GM19438 (cell line): ENCODE measurements around the gene DES.

Experiments used
- ATAC-seq: cut with Tn5 transposase; IDR thresholded peaks from one replicate; pipeline ENCODE4 v1.9.1; 2021; ENCODE audit warnings: low read depth; ENCODE audit not compliant: unreplicated experiment

Gene DES

DNA sequence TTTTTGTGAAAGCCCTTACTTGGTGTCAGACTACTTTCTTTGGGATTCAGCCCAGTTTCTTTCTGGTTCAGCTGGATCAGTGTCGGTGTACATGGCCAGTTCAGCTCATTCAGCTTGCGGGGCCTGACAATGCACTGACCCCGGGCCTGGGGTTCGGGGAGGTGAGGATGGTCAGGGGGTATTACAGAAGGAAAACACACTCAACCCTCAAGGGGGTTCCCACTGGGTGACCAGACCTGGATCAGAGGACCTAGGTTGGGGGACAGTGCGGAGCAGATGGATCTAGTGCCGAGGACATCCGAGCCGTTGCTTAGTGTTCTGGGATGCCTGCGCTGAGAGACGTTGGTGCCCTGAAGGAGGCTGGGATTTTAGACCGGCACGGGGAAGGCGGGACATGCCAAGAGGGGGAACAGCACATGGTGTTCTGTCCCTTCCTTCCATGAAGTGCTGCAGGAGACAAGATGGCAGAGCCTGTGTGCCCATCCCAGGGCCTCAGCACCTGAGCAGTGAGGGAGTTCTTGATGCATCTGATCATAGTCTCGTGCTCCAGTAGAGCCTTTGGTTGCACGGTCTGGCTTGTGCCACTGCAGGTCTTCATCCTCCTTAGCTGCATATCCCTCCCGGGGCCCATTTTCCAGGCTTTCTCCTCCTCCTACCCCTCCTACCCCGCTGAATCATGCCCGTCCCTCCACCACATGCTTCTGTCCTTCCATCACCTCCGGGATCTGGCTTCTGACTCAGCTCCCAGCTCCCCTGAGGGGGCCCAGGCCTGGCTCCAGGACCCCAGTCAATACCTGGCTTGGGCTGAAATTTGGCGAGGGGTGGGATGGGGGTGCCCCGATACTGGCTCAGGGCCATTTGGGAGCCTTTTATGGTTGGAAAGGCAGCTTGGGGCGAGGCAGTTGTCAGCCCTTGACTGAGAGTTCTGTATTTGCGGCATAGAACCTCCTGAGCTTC, 34.5 kb downstream of the DES start:
- no peak for ATAC-seq

DNA sequence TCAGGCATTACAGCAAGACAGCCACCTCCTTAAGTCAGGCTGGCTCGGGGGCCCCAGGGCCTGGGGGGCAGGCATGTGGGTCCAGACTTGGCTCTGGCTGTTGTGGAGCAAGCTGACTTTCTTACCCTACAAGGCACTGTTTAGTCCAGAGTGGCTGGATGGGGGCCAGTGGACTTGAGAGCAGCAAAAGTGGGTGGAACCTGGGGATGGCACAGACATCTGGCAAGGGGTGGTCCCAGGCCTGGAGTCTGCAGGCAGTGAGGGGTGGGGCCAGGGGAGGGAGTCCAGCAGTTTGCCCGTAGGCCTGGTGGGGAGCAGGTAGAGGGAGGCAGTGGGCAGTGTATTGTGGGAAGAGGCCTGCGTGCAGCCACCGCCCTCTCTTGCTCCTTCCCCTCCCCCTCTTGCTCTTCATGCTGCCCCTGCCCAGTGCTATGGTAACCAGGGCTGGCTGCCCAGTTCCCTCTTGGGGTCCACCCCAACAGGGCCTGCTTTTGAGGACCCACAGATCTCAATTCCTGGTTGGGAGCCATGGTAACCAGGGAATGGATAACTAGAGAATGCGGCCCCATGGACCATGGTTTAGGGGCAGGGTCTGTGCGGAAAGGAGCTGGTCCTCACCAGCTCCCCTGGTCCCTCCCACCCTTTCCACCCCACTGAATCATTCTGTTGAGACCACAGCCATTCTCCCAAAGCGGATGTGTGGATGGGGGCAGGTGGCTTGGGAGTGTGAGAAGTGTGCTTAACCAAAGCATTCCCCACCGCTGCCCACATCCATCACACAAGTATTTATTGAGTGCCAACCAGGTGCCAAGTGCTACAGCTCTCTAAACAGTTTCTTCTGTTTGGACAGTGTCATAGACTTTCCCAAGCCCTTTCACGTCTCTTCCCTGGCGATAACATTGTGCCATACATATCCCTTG, 35.8 kb downstream of the DES start:
- no peak for ATAC-seq

DNA sequence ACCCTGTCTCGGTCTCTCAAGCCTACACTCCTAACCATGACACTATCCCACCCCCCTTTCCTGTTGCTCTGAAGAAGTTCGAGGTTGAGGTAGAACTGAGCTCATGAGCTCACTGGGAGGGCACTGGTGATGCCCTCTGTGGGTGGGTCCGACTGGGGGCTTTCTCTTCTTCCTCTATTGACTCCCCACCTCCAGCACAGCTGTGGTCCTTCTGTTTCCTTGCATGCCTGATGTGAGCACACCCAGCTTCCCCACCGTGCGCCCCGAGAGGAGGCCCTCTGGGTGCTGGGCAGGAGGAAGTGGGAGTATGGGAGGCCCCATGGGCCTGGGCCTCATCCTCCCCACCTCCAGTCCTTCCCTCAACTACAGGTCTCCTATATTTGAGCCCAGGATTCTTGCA, 37.4 kb downstream of the DES start:
- ATAC-seq = no peak

DNA sequence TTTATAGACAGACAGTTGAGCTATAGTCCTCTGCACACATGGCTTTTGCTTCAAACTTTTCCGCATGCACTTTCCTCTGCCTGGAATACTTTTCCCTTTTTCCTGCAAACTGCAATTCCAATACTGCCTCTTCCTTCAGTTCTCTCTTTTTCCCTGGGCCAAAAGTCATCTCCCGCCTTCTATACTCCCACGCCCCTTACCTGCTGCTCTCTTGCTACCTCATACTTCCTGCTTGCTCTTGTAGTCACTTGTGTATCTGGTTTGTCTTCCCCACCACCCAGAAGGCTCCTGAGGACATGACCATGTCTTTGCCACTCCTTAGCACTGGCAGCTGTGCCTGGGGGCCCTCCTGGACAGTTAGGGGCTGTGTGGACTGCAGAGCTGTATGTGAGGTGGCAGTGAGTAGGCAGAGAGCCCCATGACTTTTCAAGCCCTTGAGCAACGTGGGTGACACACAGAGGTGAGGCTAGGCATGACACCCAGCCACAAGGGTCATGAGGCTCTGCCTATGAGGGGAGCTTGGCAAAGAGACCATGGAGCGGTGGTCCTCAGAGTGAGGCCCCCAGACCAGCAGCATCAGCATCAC, 39.7 kb downstream of the DES start:
- no peak for ATAC-seq

DNA sequence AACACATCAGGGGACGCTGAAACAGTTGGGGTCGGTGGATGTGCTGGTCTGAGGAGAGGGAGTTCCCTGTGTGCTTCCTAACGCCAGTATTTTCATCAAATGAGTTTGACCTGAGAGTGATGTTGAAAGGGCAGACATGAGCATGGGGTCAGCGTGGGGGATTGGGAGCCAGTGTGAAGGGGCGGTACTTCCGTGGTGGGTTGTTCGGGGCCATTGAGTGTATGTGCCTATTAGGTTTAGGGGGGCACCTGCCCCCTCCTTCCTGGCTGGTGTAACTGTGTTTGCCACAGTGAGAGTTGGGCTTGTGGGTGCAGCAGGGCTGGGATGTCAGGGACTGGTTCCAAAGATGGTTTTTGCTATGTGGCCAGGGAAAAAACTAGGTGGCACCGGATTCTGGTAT, 40.8 kb downstream of the DES start:
- ATAC-seq = no peak

DNA sequence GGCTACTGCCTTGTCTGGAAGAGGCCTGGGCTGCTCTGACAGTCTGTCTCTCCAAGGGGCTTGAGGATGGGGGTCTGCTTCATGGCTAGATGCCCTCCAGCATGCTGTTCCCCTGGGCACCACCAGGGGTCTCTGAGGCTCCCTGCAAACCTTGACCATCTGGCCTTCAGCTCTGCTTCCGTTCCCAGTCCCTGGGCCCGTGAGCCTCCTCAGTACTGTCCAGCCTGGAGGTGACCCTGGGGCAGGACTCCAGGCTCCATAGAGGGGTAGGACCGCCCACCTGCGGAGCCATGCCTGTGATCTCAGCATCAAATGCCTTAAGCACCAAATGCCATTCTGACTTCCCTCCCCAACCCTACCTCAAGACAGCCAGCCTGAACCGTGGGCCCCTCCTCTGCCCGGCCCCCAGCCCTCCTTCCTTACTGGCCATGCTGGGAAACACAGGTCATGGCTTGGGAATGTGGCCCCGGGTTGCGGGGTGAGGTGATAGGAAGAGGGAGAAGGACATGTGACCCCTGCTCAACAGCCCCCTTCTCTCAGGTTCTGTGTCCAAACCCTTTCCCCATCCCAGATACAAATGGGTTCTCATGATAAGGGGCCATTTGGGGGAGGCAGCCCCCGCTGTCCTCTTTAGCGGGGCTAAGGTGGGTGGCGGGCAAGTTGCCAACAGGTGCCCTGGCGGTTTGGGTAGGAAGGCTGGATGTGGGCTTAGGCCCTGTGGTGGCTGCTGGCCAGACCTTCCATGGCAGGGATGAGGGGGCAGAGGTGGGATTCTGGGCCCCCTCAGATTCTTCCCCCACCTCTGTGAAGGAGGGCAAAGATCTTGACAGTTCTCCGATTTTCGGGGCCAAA, 41.5 kb downstream of the DES start:
- ATAC-seq = no peak

DNA sequence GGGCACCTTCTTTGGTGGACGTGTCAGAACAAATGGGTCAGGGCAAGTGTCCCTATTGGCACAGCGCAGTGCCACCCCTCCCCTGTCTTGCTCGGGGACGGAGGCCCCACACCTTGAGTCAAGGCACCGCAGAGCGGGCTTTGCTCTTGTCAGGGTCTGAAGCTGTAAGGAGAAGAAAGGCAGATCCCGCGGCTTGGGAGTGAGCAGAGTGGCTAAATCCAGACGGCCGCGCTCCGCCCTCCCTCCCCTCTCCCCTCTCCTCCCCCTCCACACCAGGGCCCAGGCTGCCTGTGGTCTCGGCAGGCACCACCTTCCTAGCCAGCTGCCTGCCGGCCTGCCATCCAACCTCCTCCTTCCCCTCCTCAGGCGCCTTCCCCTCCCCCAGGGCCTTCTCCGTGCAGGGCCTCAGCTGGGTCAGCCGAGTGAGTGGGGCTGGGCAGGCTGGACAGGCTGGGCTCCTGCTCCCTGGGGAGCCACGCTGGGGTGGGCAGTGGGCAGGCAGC, 42.3 kb downstream of the DES start:
- no peak for ATAC-seq

DNA sequence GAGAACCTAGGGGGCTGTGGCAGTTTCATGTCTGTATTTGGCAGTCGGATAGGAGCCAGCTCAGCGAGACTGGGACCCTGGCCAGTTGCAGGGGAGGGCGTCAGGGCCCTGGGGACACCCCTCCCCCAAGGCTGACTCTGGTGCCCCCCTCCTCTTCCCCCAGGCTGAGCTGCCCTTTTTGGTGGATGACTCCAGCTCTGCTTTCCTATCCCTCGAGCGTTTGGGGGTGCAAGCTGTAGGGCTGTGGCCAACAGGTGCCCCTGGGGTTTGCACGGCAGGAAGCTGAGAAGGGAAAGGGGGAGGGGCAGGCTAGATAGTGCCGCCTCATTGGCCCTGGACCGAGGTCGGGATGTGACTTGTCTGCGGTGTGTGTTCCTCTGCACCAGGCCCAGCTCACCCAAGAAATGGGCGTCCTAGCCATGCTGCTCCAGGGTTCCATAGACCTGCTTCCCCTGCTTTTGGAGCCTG, 42.9 kb downstream of the DES start:
- peak; percentile 68 for ATAC-seq

DNA sequence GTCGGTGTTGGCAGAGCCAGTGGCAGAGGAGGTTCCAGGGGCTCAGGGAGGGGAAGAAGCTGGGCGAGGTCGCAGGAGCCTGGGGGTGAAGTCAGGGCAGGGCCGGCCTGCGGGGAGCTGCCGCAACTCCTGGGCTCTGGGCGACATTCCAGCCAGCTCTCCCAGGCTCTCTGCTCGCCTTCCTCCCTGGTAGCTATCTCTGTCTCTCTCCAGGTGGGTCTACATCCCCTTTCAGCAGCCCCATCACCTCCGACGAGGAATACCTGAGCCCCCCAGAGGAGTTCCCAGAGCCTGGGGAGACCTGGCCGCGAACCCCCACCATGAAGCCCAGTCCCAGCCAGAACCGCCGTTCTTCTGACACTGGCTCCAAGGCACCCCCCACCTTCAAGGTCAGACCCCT, 43.5 kb downstream of the DES start:
- no peak for ATAC-seq

DNA sequence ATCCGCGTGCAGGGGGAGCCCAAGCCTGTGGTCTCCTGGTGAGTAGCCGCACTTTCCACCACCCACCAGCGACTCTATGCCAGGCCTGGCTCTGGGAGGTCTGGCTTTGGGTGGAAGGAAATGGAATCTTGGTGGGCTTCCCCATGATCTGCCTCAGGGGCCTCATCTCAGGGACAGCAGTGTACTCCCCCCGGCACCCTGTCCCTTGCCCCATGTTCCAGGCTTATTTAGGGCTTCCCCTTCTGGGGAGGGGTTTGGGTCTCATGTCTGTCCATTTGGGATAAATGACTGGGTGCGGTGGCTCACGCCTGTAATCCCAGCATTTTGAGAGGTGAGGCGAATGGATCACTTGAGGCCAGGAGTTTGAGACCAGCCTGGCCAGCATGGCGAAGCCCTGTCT, 44.2 kb downstream of the DES start:
- ATAC-seq = no peak

DNA sequence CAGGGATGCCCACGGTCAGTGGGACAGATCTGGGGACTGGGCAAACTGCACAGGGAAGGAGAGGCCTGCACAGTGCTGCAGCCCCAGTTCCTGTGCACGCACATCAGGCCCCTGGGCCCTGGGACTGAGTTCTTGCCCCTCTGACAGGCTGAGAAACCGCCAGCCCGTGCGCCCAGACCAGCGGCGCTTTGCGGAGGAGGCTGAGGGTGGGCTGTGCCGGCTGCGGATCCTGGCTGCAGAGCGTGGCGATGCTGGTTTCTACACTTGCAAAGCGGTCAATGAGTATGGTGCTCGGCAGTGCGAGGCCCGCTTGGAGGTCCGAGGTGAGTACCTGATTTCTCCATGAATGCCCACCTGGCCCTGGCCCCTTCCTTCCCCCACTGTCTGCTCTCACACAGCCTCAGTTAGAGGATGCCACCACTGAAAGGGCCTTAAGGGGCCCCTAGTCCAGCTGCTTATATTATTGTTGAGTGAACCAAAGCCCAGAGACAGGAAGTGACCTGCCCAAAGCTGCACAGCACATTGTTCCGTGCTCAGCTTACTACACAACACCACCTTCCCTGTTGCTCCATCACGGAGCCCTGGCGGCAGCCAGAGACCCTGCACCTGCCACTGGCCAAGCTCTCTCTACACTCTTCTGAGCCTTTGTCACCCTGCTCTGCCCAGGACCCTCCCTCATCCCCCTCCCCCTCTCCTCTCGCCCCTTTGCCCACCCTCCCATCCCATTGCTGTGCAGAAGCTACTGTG, 46.3 kb downstream of the DES start:
- ATAC-seq = no peak

DNA sequence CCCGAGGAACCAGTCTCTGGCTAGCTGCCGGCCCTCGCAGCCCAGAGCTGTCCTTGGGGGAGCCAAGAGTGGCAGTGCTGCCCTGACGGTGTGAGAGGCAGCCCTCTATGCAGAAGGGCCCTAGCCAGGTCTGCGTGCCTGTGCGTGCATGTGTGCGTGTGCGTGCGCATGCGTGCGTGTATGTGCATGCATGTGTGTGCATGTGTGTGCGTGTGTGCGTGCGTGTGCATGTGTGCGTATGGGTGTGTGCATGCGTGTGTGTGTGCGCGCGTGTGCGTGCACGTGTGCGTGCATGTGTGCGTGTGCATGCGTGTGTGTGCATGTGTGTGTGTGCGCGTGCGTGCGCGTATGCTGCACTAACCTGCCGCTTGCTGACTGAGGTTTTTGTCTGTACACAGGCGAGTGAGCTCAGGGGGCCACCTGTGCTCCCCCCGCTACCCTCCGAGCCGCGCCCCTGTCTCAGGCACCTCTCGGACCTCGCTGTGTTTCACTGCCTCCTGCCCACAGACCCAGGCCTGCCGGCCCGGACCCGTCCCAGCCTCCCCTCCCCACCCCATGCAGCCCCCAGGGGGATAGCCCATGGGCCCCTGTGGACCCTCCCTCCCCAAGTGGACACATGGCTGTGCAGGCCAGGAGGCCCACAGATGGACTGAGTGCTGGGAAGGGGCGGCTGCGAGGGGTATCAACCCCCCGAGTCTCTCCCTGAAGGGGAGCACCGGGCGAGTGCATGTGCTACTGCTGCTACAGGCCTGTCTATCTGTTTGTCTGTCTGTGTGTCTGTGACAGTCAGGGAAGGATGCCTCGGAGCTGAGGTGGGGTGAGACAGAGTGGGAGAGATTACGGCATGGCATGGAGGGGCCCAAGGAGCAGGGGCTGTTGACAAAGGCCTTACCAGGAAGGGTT, 47.7 kb downstream of the DES start:
- no peak for ATAC-seq

DNA sequence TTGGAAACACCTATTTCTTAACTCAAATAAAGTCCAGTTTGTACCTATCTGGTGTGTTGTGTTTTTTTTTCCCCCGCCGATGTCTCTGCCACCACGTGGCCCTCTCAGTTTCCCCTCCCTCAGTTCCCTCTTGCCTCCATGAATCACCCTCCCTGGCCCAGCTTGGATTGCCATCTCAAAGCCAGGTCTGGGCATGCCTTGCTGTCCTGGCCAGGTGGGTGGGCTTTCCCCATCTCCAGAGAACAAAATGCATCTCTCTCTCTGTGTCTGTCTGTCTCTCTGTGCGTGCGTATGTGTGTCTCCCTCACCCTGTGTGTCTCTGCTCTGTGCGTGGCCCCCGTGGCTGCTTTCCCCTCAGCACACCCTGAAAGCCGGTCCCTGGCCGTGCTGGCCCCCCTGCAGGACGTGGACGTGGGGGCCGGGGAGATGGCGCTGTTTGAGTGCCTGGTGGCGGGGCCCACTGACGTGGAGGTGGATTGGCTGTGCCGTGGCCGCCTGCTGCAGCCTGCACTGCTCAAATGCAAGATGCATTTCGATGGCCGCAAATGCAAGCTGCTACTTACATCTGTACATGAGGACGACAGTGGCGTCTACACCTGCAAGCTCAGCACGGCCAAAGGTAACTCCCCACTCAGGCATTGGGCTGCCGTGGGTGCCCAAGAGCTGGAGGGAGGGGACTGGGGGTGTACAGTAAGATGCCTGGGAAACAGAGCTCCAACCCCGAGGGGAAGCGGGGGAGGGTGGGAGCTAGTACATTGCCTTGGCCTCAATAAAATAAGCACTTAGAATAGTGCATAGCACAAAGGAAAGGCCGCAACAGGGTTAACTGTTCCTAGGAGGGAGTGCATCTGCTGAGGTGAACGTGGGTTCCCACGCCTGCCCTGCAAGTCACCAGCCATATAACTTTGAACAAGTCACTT, 48.9 kb downstream of the DES start:
- ATAC-seq = no peak

DNA sequence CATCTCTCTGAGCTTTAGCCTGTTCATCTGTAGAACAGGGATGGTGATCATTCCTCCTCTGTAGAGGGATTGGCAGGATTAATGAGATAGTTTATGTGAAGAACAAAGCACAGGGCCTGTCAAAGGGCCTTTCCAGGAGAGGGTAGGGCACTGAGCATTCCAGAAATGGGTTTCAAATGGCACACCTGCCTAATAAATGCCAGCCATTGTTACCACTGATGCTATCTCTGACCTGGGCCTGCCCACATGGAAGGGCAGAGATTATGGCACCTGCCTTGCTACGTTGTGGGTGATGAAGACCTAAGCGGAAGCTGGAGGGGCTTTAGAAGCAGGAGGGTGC, 49.5 kb downstream of the DES start:
- ATAC-seq = no peak

DNA sequence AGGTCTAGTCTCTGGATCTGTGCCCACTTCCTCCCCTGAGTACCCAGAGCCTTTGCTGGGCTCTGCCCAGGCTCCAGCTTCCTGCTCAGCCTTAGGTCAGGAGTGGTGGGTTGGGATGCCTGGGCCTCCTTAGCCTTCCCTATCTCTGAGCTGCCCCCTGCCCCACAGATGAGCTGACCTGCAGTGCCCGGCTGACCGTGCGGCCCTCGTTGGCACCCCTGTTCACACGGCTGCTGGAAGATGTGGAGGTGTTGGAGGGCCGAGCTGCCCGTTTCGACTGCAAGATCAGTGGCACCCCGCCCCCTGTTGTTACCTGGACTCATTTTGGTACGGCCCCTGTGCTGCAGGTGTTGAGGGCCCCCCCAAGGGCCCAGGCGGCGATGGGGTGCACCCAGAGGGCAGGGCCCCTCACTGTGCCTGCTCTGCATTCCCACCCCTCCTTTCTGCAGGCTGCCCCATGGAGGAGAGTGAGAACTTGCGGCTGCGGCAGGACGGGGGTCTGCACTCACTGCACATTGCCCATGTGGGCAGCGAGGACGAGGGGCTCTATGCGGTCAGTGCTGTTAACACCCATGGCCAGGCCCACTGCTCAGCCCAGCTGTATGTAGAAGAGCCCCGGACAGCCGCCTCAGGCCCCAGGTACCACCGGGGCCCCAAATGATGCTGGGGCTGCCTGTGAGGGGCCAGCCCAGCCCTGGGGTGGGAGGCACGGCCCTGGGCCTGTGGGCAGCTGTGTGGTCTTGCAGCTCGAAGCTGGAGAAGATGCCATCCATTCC, 50.4 kb downstream of the DES start:
- no peak for ATAC-seq

DNA sequence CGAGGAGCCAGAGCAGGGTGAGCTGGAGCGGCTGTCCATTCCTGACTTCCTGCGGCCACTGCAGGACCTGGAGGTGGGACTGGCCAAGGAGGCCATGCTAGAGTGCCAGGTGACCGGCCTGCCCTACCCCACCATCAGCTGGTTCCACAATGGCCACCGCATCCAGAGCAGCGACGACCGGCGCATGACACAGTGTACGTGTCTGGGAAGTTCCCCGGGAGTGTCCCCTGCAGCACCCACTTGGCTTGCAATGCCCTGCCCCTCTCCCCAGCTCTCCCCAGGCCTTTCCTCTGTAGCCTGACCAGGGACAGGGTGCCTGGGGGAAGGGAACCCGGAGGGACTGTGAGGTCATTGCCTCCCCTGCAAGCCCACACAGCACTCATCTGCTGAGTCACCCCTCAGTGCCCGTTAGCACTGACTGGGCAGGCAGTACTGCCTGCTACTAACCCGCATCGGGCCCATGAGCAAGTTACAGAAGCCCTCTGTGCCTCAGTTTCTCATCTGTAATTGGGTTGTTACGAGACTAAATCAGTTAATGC, 51.1 kb downstream of the DES start:
- no peak for ATAC-seq
